ENCODE measurements around the gene CHRNA4. TPM values are rescaled to one million over a fixed set of nuclear protein-coding genes. Genes with fewer than 3 reads are reported as not detected.

The CHRNA4 gene
- total RNA-seq, 2 donors from 2014 or later: not detected

GRCh38 chr20:63402181-63402859 is 41.2 kb upstream of the CHRNA4 start:
- H3K9me3 ChIP-seq (ENCODE audit: control insufficient read depth, low read length, poor library complexity, severe bottlenecking): no peaks in the 10 kb centered on the region
- Mint-ChIP-seq H3K27me3 (peaks cover 18% of the 10 kb centered on the region), H3K27ac (no peak overlapping the region), H3K4me1 (no peaks in the 10 kb centered on the region), H3K4me3 (peak overlapping the region; percentile 21), H3K36me3 (ENCODE audit: low read depth) (no peaks in the 10 kb centered on the region)
- ATAC-seq (no peak), DNase-seq (no peak)

- Mint-ChIP-seq H3K27me3 (peaks cover 22% of the 10 kb centered on the region), H3K4me1 (peaks cover 2% of the 10 kb centered on the region), H3K27ac (no peak overlapping the region), H3K4me3 (no peak overlapping the region), H3K36me3 (ENCODE audit: low read depth) (no peaks in the 10 kb centered on the region)
- no peaks in the 10 kb centered on the region for H3K9me3 ChIP-seq (ENCODE audit: control insufficient read depth, low read length, poor library complexity, severe bottlenecking)
- no peak for DNase-seq
- ATAC-seq: no peak
These were observed 40.4 kb upstream of the CHRNA4 start for GRCh38 chr20:63401384-63402110.

- H3K4me1 Mint-ChIP-seq: peaks cover 2% of the 10 kb centered on the region
- peaks cover 22% of the 10 kb centered on the region for H3K27me3 Mint-ChIP-seq
- H3K4me3 Mint-ChIP-seq: no peak overlapping the region
- no peaks in the 10 kb centered on the region for H3K9me3 ChIP-seq (ENCODE audit: control insufficient read depth, low read length, poor library complexity, severe bottlenecking)
- no peaks in the 10 kb centered on the region for H3K36me3 Mint-ChIP-seq (ENCODE audit: low read depth)
- ATAC-seq: no peak
- H3K27ac Mint-ChIP-seq: no peak overlapping the region
- DNase-seq: no peak
These were observed 39.5 kb upstream of the CHRNA4 start for GRCh38 chr20:63400486-63401210.

- DNase-seq (no peak), ATAC-seq (no peak)
- no peaks in the 10 kb centered on the region for H3K36me3 Mint-ChIP-seq (ENCODE audit: low read depth)
- H3K27me3 Mint-ChIP-seq: peaks cover 22% of the 10 kb centered on the region
- H3K9me3 ChIP-seq (ENCODE audit: control insufficient read depth, low read length, poor library complexity, severe bottlenecking): no peaks in the 10 kb centered on the region
- peaks cover 2% of the 10 kb centered on the region for H3K4me1 Mint-ChIP-seq
- H3K4me3 Mint-ChIP-seq: no peak overlapping the region
- no peak overlapping the region for H3K27ac Mint-ChIP-seq
These were observed 38.6 kb upstream of the CHRNA4 start for GRCh38 chr20:63399596-63400375.

- H3K4me3 Mint-ChIP-seq: no peak overlapping the region
- no peaks in the 10 kb centered on the region for H3K9me3 ChIP-seq (ENCODE audit: control insufficient read depth, low read length, poor library complexity, severe bottlenecking)
These were observed 37.8 kb upstream of the CHRNA4 start for GRCh38 chr20:63398744-63399514.

GRCh38 chr20:63397946-63398450 is 36.8 kb upstream of the CHRNA4 start:
- H3K4me1 Mint-ChIP-seq: peaks cover 2% of the 10 kb centered on the region
- no peak for DNase-seq
- no peak overlapping the region for H3K27ac Mint-ChIP-seq
- no peaks in the 10 kb centered on the region for H3K9me3 ChIP-seq (ENCODE audit: control insufficient read depth, low read length, poor library complexity, severe bottlenecking)
- H3K4me3 Mint-ChIP-seq: no peak overlapping the region
- H3K27me3 Mint-ChIP-seq: peaks cover 17% of the 10 kb centered on the region
- H3K36me3 Mint-ChIP-seq (ENCODE audit: low read depth): no peaks in the 10 kb centered on the region
- ATAC-seq: no peak

More at GRCh38 chr20:63398744-63399514, 37.8 kb upstream of the CHRNA4 start:
- ATAC-seq (no peak), DNase-seq (no peak)
- peaks cover 21% of the 10 kb centered on the region for H3K27me3 Mint-ChIP-seq
- peaks cover 2% of the 10 kb centered on the region for H3K4me1 Mint-ChIP-seq
- H3K36me3 Mint-ChIP-seq (ENCODE audit: low read depth): no peaks in the 10 kb centered on the region
- H3K27ac Mint-ChIP-seq: no peak overlapping the region

GRCh38 chr20:63397155-63397843 is 36.1 kb upstream of the CHRNA4 start:
- H3K36me3 Mint-ChIP-seq (ENCODE audit: low read depth): no peaks in the 10 kb centered on the region
- H3K27me3 Mint-ChIP-seq: peaks cover 19% of the 10 kb centered on the region
- no peaks in the 10 kb centered on the region for H3K9me3 ChIP-seq (ENCODE audit: control insufficient read depth, low read length, poor library complexity, severe bottlenecking)
- H3K4me1 Mint-ChIP-seq: peaks cover 2% of the 10 kb centered on the region
- H3K4me3 Mint-ChIP-seq: no peak overlapping the region
- no peak overlapping the region for H3K27ac Mint-ChIP-seq
- no peak for ATAC-seq
- no peak for DNase-seq

GRCh38 chr20:63396300-63396699 is 35.2 kb upstream of the CHRNA4 start:
- ATAC-seq (no peak), DNase-seq (no peak)
- H3K4me3 Mint-ChIP-seq: no peak overlapping the region
- H3K27me3 Mint-ChIP-seq: peaks cover 16% of the 10 kb centered on the region
- H3K9me3 ChIP-seq (ENCODE audit: control insufficient read depth, low read length, poor library complexity, severe bottlenecking): no peaks in the 10 kb centered on the region
- H3K36me3 Mint-ChIP-seq (ENCODE audit: low read depth): no peaks in the 10 kb centered on the region
- H3K4me1 Mint-ChIP-seq: peaks cover 2% of the 10 kb centered on the region
- no peak overlapping the region for H3K27ac Mint-ChIP-seq

GRCh38 chr20:63395723-63396122 is 34.6 kb upstream of the CHRNA4 start:
- Mint-ChIP-seq H3K27me3 (peaks cover 16% of the 10 kb centered on the region), H3K36me3 (ENCODE audit: low read depth) (no peaks in the 10 kb centered on the region), H3K4me1 (peaks cover 2% of the 10 kb centered on the region), H3K4me3 (no peak overlapping the region), H3K27ac (no peak overlapping the region)
- ATAC-seq (no peak), DNase-seq (no peak)
- no peaks in the 10 kb centered on the region for H3K9me3 ChIP-seq (ENCODE audit: control insufficient read depth, low read length, poor library complexity, severe bottlenecking)

GRCh38 chr20:63394920-63395455 is 33.8 kb upstream of the CHRNA4 start:
- H3K27me3 Mint-ChIP-seq: peaks cover 16% of the 10 kb centered on the region
- no peak overlapping the region for H3K4me3 Mint-ChIP-seq
- H3K4me1 Mint-ChIP-seq: peaks cover 2% of the 10 kb centered on the region
- no peaks in the 10 kb centered on the region for H3K36me3 Mint-ChIP-seq (ENCODE audit: low read depth)
- DNase-seq: no peak
- no peak for ATAC-seq
- H3K27ac Mint-ChIP-seq: no peak overlapping the region
- H3K9me3 ChIP-seq (ENCODE audit: control insufficient read depth, low read length, poor library complexity, severe bottlenecking): no peaks in the 10 kb centered on the region

- peaks cover 16% of the 10 kb centered on the region for H3K27me3 Mint-ChIP-seq
- DNase-seq (no peak), ATAC-seq (no peak)
- H3K36me3 Mint-ChIP-seq (ENCODE audit: low read depth): no peaks in the 10 kb centered on the region
- H3K9me3 ChIP-seq (ENCODE audit: control insufficient read depth, low read length, poor library complexity, severe bottlenecking): no peaks in the 10 kb centered on the region
- peaks cover 2% of the 10 kb centered on the region for H3K4me1 Mint-ChIP-seq
- H3K4me3 Mint-ChIP-seq: no peak overlapping the region
- no peak overlapping the region for H3K27ac Mint-ChIP-seq
These were observed 33.1 kb upstream of the CHRNA4 start for GRCh38 chr20:63394069-63394919.
